ENCODE measurements around the gene PRPF19. TPM values are rescaled to one million over a fixed set of nuclear protein-coding genes. Genes with fewer than 3 reads are reported as not detected.

The PRPF19 gene
- total and polyA plus RNA-seq, 2 of the 8 experiments (the other 6 are each of a cell fraction or from before 2014, with no cell fraction given): 107 to 141 TPM

DNA sequence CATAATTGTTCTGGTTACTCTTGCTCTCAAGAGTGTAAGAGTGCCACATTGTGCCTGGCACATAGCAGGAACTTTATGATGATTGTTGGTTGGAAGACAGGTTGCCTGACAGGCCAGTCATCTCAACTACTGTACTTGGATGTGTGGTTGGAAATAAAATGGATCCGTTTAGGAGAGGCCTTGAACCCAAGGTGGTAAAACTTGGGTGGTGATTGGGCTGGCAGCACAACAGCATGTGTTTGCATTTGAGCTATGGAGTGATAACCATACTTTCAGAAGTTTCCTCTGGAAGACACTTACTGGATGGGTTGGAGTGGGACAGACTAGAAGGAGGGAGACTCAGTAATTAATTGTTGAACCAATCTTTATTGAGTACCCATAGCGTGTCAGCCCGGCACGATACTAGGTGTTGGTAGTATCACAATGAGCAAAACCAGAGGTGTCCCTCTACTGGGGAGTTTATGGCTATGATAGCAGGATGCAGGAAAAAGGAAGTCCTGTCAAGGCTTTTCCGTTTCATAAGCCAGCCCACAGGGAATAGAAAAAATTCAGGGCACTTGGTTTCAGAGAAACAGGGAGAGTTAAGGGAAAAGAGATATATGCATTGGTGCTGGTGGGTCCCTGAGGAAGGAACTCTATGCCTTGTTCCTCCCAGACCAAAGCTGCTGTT lies 4.5 kb upstream of the PRPF19 start (continued):
- TF ChIP-seq CHD7 (IDR thresholded peaks at IDR 0.05; ENCODE audit: insufficient replicate concordance, low read length) (no peak), TAF1 (IDR thresholded peaks at IDR 0.05; ENCODE audit: low read depth, low read length) (no peak), BCL11A (IDR thresholded peaks at IDR 0.05; ENCODE audit: low read depth in 2 of 2, low read length in 2 of 2) (no peak), KDM4A (IDR thresholded peaks at IDR 0.05; ENCODE audit: low read depth, low read length, severe bottlenecking) (no peak), JUN (IDR thresholded peaks at IDR 0.05; ENCODE audit: low read depth, low read length) (no peak), KDM5A (IDR thresholded peaks at IDR 0.05; ENCODE audit: low read length) (no peak), SRF (IDR thresholded peaks at IDR 0.05; ENCODE audit: low read depth, low read length) (no peak), CHD1 (IDR thresholded peaks at IDR 0.05; ENCODE audit: low read depth, low read length) (no peak), ZNF274 (IDR thresholded peaks at IDR 0.05; ENCODE audit: borderline replicate concordance, extremely low read depth, low read length) (no peak), EGR1 (IDR thresholded peaks at IDR 0.05; ENCODE audit: borderline replicate concordance, low read depth, low read length) (no peak)
- TF ChIP-seq, protein P1, sequence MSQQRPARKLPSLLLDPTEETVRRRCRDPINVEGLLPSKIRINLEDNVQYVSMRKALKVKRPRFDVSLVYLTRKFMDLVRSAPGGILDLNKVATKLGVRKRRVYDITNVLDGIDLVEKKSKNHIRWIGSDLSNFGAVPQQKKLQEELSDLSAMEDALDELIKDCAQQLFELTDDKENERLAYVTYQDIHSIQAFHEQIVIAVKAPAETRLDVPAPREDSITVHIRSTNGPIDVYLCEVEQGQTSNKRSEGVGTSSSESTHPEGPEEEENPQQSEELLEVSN (IDR thresholded peaks at IDR 0.05): no peak
